Endothelial cell of umbilical vein (primary cell): Measurements from ENCODE around the gene AKT1. TPM values are rescaled to one million over a fixed set of nuclear protein-coding genes. Genes with fewer than 3 reads are reported as not detected.
A peak's percentile ranks its signal among the peaks of the same experiment; 100 is the strongest.
"Not testable (repeated sequence)": the region's sequence is repeated elsewhere in the genome, so short reads cannot be mapped to it uniquely, and the experiment has no call there.

Experiments used
- BruUV-seq: library from RNA; stranded (reverse); fragments of 400-500 nt; replicated peaks from 2 replicates; lab custom pipeline; 2021; lab: Mats Ljungman, UMichigan
- CTCF ChIA-PET: fragments of 300-600, 350-600 bp; sonication (Branson Sonifier 250); formaldehyde crosslinking; loops from one replicate; lab custom pipeline; 2021; ENCODE audit warnings: antibody characterized with exemption, inconsistent platforms; lab: Charles Lee
- POLR2A ChIA-PET: fragments of 300-600, 350-600 bp; sonication (Branson Sonifier 250); formaldehyde crosslinking; loops from one replicate; lab custom pipeline; 2021; ENCODE audit warnings: antibody characterized with exemption, inconsistent platforms; lab: Charles Lee
- DNase-seq: peaks from one replicate; pipeline ENCODE4 v3.0.0-alpha.2; 2011; ENCODE audit warnings: low read depth, low spot score
- FAIRE-seq: peaks from 2 replicates; lab custom pipeline; 2011; peaks lifted over from hg19 to GRCh38; lab: Jason Lieb, UNC
- H2AFZ ChIP-seq: 2 replicates; pipeline ENCODE4 v1.6.0; 2012; ENCODE audit warnings: low read depth, low read length, control low read depth, inconsistent platforms
- H3K27ac ChIP-seq: 2 replicates; pipeline ENCODE4 v1.5.1; 2011; ENCODE audit warnings: low read depth, mild to moderate bottlenecking, control low read depth, low read length, moderate library complexity; ENCODE audit not compliant: insufficient read depth
- H3K27me3 ChIP-seq, 2 experiments: 2 replicates each; pipeline versions ENCODE4 v1.6.0 to v1.6.1; 2011; ENCODE audit warnings: low read length in 2 of 2, mixed read lengths in 1 of 2; ENCODE audit not compliant: control insufficient read depth in 2 of 2, insufficient read depth in 2 of 2
- H3K36me3 ChIP-seq, 2 experiments: 2 replicates in 1 of 2; 3 replicates in 1 of 2; pipeline ENCODE4 v1.5.1; 2011; ENCODE audit warnings: low read length in 2 of 2, mild to moderate bottlenecking in 1 of 2, moderate library complexity in 1 of 2; ENCODE audit not compliant: control insufficient read depth in 2 of 2, insufficient read depth in 2 of 2; ENCODE audit errors: extremely low read depth in 1 of 2
- H3K4me1 ChIP-seq: 3 replicates; pipeline ENCODE4 v1.5.1; 2011; ENCODE audit warnings: mild to moderate bottlenecking, low read length; ENCODE audit not compliant: control insufficient read depth, insufficient read depth; ENCODE audit errors: extremely low read depth
- H3K4me2 ChIP-seq: 2 replicates; pipeline ENCODE4 v1.6.1; 2011; ENCODE audit warnings: low read length, control low read depth, mixed read lengths; ENCODE audit not compliant: insufficient read depth
- H3K4me3 ChIP-seq, 3 experiments: fragments of 200-600 bp in 1 of 3; sonication (generic), shearing (Covaris generic) in 1 of 3; replicated peaks in 1 of 3; 2 replicates each; pipeline ENCODE4 v1.5.1; 2011 to 2016; ENCODE audit warnings: control low read depth in 3 of 3, low read length in 3 of 3, mild to moderate bottlenecking in 2 of 3, inconsistent platforms in 1 of 3, low read depth in 1 of 3, moderate library complexity in 1 of 3; ENCODE audit not compliant: insufficient read depth in 1 of 3
- H3K79me2 ChIP-seq: 2 replicates; pipeline ENCODE4 v1.6.0; 2012; ENCODE audit warnings: low read length, inconsistent platforms; ENCODE audit not compliant: control insufficient read depth, insufficient read depth
- H3K9ac ChIP-seq: replicated peaks from 2 replicates; pipeline ENCODE3; 2011; ENCODE audit warnings: low read length, control low read depth; ENCODE audit not compliant: insufficient read depth; ENCODE audit errors: extremely low read depth
- H3K9me1 ChIP-seq: replicated peaks from 3 replicates; pipeline ENCODE4 v1.6.0; 2011; ENCODE audit warnings: mild to moderate bottlenecking, low read length; ENCODE audit not compliant: control insufficient read depth, insufficient read depth; ENCODE audit errors: extremely low read depth
- H3K9me3 ChIP-seq: replicated peaks from 2 replicates; pipeline ENCODE4 v1.5.1; 2012; ENCODE audit warnings: low read length, inconsistent platforms; ENCODE audit not compliant: control insufficient read depth, insufficient read depth
- H4K20me1 ChIP-seq: replicated peaks from 2 replicates; pipeline ENCODE3; 2011; ENCODE audit warnings: mild to moderate bottlenecking, low read length; ENCODE audit not compliant: control insufficient read depth, insufficient read depth; ENCODE audit errors: extremely low read depth
- JUN ChIP-seq: IDR thresholded peaks from 2 replicates; pipeline ENCODE4 v1.6.1; 2011; ENCODE audit warnings: borderline replicate concordance, low read depth; ENCODE audit not compliant: insufficient read length, insufficient read depth
- MYC ChIP-seq: IDR thresholded peaks from one replicate; pipeline ENCODE4 v1.6.1; 2011; ENCODE audit warnings: mild to moderate bottlenecking, low read depth, low read length
- POLR2A ChIP-seq: IDR thresholded peaks from 2 replicates; pipeline ENCODE4 v1.6.1; 2012; ENCODE audit warnings: low read depth, mild to moderate bottlenecking, control low read depth, low read length
- dilution Hi-C: fragments of 300-500 bp; cut with MboI; formaldehyde crosslinking; loops from one replicate; pipeline ENCODE4 v1.15.0; 2019; ENCODE audit warnings: low sequenced_read_pairs; ENCODE audit not compliant: extremely low pct_ligation_motif_present
- intact Hi-C: fragments of 100-400 bp; cut with micrococcal nuclease; formaldehyde crosslinking; loops from one replicate; pipeline ENCODE4 v1.10.0; 2022
- polyA plus RNA-seq, 4 experiments: library from polyadenylated mRNA; depleted of rRNA in 3 of 4; stranded (reverse) in 3 of 4; unstranded in 1 of 4; fragments of >200 nt; gene quantifications; 2 replicates each; pipeline versions ENCODE4 v1.2.1 to v1.2.3, GENCODE V29; 2011 to 2012; ENCODE audit warnings: missing spikeins in 1 of 4
- total RNA-seq: library from RNA; stranded (reverse); gene quantifications from 2 replicates; pipeline ENCODE4 v1.2.3, GENCODE V29; 2021

AKT1 gene
- total and polyA plus RNA-seq, 2 donors (not counting 3 experiments of a cell fraction or from before 2014, with no cell fraction given) = 177 to 191 TPM

- Histone ChIP-seq H3K36me3 (no peaks in the 10 kb centered on the region), H3K4me2 (peak overlapping the region; percentile 66), H2AFZ (peak overlapping the region; percentile 79), H3K79me2 (no peaks in the 10 kb centered on the region), H3K9ac (peak overlapping the region; percentile 79), H3K4me1 (peaks cover 15% of the 10 kb centered on the region), H3K9me1 (no peaks in the 10 kb centered on the region), H3K27ac (peak overlapping the region; percentile 54), H3K4me3 (peak overlapping the region; percentile 17 to 71 (median 47)), H3K9me3 (no peaks in the 10 kb centered on the region), H4K20me1 (no peaks in the 10 kb centered on the region), H3K27me3 (no peaks in the 10 kb centered on the region)
- BruUV-seq = no TSS peak
- no peak for DNase-seq
- intact Hi-C loops (no loop called here), dilution Hi-C loops (no loop called here)
- ChIA-PET POLR2A (no interaction called here), CTCF (no interaction called here)
- FAIRE-seq = no peak
- TF ChIP-seq MYC (no peak), JUN (no peak), POLR2A (no peak)
Measured at GRCh38 chr14:104816616-104816884, 21.0 kb upstream of the AKT1 start.

GRCh38 chr14:104814701-104815100, 19.2 kb upstream of the AKT1 start:
- H3K9me3 ChIP-seq, H3K9me1 ChIP-seq, POLR2A ChIA-PET, H3K27ac ChIP-seq, dilution Hi-C loops, H4K20me1 ChIP-seq, H3K9ac ChIP-seq, H3K27me3 ChIP-seq, H3K79me2 ChIP-seq, BruUV-seq, intact Hi-C loops, H3K36me3 ChIP-seq, CTCF ChIA-PET, H2AFZ ChIP-seq, DNase-seq: not testable (repeated sequence)
- Histone ChIP-seq H3K4me3 (peak overlapping the region in 1 of 3 experiments; percentile 75), H3K4me2 (peak overlapping the region; percentile 70), H3K4me1 (peaks cover 15% of the 10 kb centered on the region)
- FAIRE-seq = peak; percentile 70
